ENCODE data around the gene PER3.

DNA sequence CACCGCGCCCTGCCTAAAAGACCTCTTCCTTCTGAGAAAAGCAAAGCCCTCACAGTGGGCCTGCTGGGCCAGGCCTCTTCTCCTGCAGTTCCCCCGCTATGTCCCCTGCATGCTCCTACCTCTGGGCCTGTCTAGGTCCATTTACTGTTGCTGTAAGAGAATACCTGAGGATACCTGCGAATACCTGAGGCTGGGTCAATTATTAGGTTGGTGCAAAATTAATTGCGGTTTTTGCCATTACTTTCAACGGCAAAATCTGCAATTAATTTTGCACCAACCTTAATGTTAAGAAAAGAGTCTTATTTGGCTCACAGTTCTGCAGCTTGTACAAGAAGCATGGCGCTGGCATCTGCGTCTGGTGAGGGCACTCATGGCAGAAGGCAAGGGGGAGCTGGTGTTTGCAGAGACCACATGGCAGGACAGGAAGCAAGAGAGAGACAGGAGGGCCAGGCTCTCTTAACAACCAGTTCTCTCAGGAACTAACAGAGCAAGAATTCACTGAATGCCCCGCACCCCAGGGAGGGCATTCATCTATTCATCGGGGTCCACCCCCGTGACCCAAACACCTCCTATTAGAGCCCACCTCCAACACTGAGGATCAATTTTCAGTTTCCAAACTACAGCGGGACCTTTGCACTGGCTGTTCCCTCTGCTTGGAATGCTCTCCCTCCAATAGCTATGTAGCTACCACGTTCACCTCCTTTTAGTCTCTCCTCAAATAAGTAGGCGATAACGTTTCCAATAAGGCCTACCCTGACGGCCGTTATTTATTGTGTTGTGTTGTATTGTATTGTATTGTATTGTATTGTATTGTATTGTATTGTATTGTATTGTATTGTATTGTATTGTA is 78.3 kb downstream of the PER3 start:
- TF ChIP-seq, protein P1, sequence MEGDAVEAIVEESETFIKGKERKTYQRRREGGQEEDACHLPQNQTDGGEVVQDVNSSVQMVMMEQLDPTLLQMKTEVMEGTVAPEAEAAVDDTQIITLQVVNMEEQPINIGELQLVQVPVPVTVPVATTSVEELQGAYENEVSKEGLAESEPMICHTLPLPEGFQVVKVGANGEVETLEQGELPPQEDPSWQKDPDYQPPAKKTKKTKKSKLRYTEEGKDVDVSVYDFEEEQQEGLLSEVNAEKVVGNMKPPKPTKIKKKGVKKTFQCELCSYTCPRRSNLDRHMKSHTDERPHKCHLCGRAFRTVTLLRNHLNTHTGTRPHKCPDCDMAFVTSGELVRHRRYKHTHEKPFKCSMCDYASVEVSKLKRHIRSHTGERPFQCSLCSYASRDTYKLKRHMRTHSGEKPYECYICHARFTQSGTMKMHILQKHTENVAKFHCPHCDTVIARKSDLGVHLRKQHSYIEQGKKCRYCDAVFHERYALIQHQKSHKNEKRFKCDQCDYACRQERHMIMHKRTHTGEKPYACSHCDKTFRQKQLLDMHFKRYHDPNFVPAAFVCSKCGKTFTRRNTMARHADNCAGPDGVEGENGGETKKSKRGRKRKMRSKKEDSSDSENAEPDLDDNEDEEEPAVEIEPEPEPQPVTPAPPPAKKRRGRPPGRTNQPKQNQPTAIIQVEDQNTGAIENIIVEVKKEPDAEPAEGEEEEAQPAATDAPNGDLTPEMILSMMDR (IDR thresholded peaks at IDR 0.05), result no peak
- TF ChIP-seq POLR2A (IDR thresholded peaks at IDR 0.05), result no peak

All from esophagus squamous epithelium (tissue), 4 donors.